Liver (tissue), 9 donors: ENCODE results near the gene MNAT1. TPM values are rescaled to one million over a fixed set of nuclear protein-coding genes. Genes with fewer than 3 reads are reported as not detected.

Experiments used
- DNase-seq: peaks from one replicate; pipeline ENCODE4 v3.0.0-alpha.2; 2017; ENCODE audit warnings: low spot score
- H3K27ac ChIP-seq, 2 donors: one replicate each; pipeline ENCODE4 v1.7.0; 2013; ENCODE audit warnings: inconsistent platforms in 2 of 2, low read length in 2 of 2, control low read depth in 1 of 2, low read depth in 1 of 2, mild to moderate bottlenecking in 1 of 2
- H3K27me3 ChIP-seq, 4 donors: one replicate each; pipeline versions ENCODE4 v1.6.1 to v1.7.0; 2013; ENCODE audit warnings: low read length in 3 of 4, inconsistent platforms in 1 of 4, mild to moderate bottlenecking in 1 of 4, moderate library complexity in 1 of 4; ENCODE audit not compliant: control insufficient read depth in 4 of 4, insufficient read depth in 4 of 4
- H3K36me3 ChIP-seq, 4 donors: one replicate each; pipeline versions ENCODE4 v1.6.1 to v1.7.0; 2013; ENCODE audit warnings: low read length in 3 of 4, mild to moderate bottlenecking in 3 of 4, low read depth in 1 of 4, moderate library complexity in 1 of 4; ENCODE audit not compliant: control insufficient read depth in 4 of 4, insufficient read depth in 3 of 4
- H3K4me1 ChIP-seq, 4 donors: one replicate each; pipeline versions ENCODE4 v1.6.1 to v1.7.0; 2013; ENCODE audit warnings: low read length in 3 of 4, mild to moderate bottlenecking in 3 of 4, moderate library complexity in 1 of 4; ENCODE audit not compliant: control insufficient read depth in 4 of 4, insufficient read depth in 4 of 4
- H3K4me3 ChIP-seq, 3 donors: one replicate each; pipeline versions ENCODE4 v1.6.1 to v1.7.0; 2013; ENCODE audit warnings: low read length in 3 of 3, control low read depth in 1 of 3, low read depth in 1 of 3, mild to moderate bottlenecking in 1 of 3
- H3K9ac ChIP-seq, 2 donors: one replicate each; pipeline ENCODE4 v1.7.0; 2013; ENCODE audit warnings: low read length in 2 of 2, mild to moderate bottlenecking in 2 of 2, moderate library complexity in 2 of 2, control low read depth in 1 of 2, low read depth in 1 of 2
- H3K9me3 ChIP-seq, 4 donors: one replicate each; pipeline versions ENCODE4 v1.6.1 to v1.7.0; 2013; ENCODE audit warnings: low read length in 3 of 4; ENCODE audit not compliant: control insufficient read depth in 4 of 4
- EGR1 ChIP-seq, 2 donors: IDR thresholded peaks; 2 replicates each; pipeline ENCODE4 v1.6.1; 2016 to 2018; ENCODE audit warnings: antibody characterized with exemption in 2 of 2, low read depth in 2 of 2
- FOXA1 ChIP-seq: IDR thresholded peaks from 2 replicates; pipeline ENCODE4 v1.6.1; 2016; ENCODE audit warnings: antibody characterized with exemption
- FOXA2 ChIP-seq: IDR thresholded peaks from 2 replicates; pipeline ENCODE4 v1.6.1; 2016; ENCODE audit warnings: antibody characterized with exemption
- GABPA ChIP-seq, 2 donors: IDR thresholded peaks in 1 of 2; conservative IDR thresholded peaks in 1 of 2; 2 replicates each; pipeline ENCODE4 v1.6.1; 2016; ENCODE audit warnings: antibody characterized with exemption in 2 of 2, mild to moderate bottlenecking in 1 of 2, moderate library complexity in 1 of 2
- HNF4A ChIP-seq, 2 donors: conservative IDR thresholded peaks; 2 replicates each; pipeline ENCODE4 v1.6.1; 2016; ENCODE audit warnings: antibody characterized with exemption in 2 of 2, mild to moderate bottlenecking in 2 of 2
- HNF4G ChIP-seq: IDR thresholded peaks from 2 replicates; pipeline ENCODE4 v1.6.1; 2016; ENCODE audit warnings: antibody characterized with exemption
- NR2F2 ChIP-seq: IDR thresholded peaks from 2 replicates; pipeline ENCODE4 v1.6.1; 2016; ENCODE audit warnings: antibody characterized with exemption
- RAD21 ChIP-seq, 2 donors: IDR thresholded peaks; 2 replicates each; pipeline ENCODE4 v1.6.1; 2016; ENCODE audit warnings: antibody characterized with exemption in 2 of 2, mild to moderate bottlenecking in 2 of 2
- RXRA ChIP-seq, 2 donors: IDR thresholded peaks; 2 replicates each; pipeline ENCODE4 v1.6.1; 2017 to 2018; ENCODE audit warnings: antibody characterized with exemption in 2 of 2, mild to moderate bottlenecking in 1 of 2
- SP1 ChIP-seq: IDR thresholded peaks from 2 replicates; pipeline ENCODE4 v1.6.1; 2018; ENCODE audit warnings: antibody characterized with exemption, mild to moderate bottlenecking
- TAF1 ChIP-seq: conservative IDR thresholded peaks from 2 replicates; pipeline ENCODE4 v1.6.1; 2016; ENCODE audit warnings: antibody characterized with exemption, mild to moderate bottlenecking
- YY1 ChIP-seq: IDR thresholded peaks from 2 replicates; pipeline ENCODE4 v1.6.1; 2016; ENCODE audit warnings: antibody characterized with exemption, mild to moderate bottlenecking
- WGBS: extraction: QIAGEN DNeasy Blood & Tissue Kit; methylation state at CpG from one replicate; pipeline ENCODE4 v1.1.7; 2013; 5-methylcytosine and 5-hydroxymethylcytosine counted together
- polyA plus RNA-seq, 2 donors: library from polyadenylated mRNA; stranded (reverse) in 1 of 2; unstranded in 1 of 2; fragments of 200-250 nt in 1 of 2; fragments of >200 nt in 1 of 2; fragmentation: Nextera tagmentation in 1 of 2; extraction: Ambion mirVana in 1 of 2; gene quantifications; one replicate each; pipeline versions ENCODE4 v1.2.1 to v1.2.3, GENCODE V29; 2013 to 2015
- total RNA-seq, 2 donors: library from RNA; depleted of rRNA; stranded (reverse); fragments of >200 nt; gene quantifications; one replicate each; pipeline ENCODE4 v1.2.3, GENCODE V29; 2014
- TF ChIP-seq, protein P1 (sequence below): IDR thresholded peaks from 2 replicates; pipeline ENCODE4 v1.6.1; 2016; ENCODE audit warnings: antibody characterized with exemption
- TF ChIP-seq, protein P2 (sequence below): IDR thresholded peaks from 2 replicates; pipeline ENCODE4 v1.6.1; 2016; ENCODE audit warnings: antibody characterized with exemption
- TF ChIP-seq, protein P3 (sequence below): IDR thresholded peaks from 2 replicates; pipeline ENCODE4 v1.6.1; 2016; ENCODE audit warnings: antibody characterized with exemption, mild to moderate bottlenecking
- TF ChIP-seq, protein P4 (sequence below): fragments of 150-350 bp; IDR thresholded peaks from 2 replicates; pipeline ENCODE4 v1.5.1; 2017; ENCODE audit warnings: improper control_type of control experiment, low read depth, low read length; ENCODE audit not compliant: missing input control
- TF ChIP-seq, protein P5 (sequence below): IDR thresholded peaks from 2 replicates; pipeline ENCODE4 v1.6.1; 2016; ENCODE audit warnings: antibody characterized with exemption
- donor health status: healthy.
- donor health status: healthy.
- donor health status: healthy.
- donor health status: healthy.
- donor health status: healthy.

The MNAT1 gene
- total and polyA plus RNA-seq, 4 donors: 8.9 to 18.5 (median 14.6) TPM

DNA sequence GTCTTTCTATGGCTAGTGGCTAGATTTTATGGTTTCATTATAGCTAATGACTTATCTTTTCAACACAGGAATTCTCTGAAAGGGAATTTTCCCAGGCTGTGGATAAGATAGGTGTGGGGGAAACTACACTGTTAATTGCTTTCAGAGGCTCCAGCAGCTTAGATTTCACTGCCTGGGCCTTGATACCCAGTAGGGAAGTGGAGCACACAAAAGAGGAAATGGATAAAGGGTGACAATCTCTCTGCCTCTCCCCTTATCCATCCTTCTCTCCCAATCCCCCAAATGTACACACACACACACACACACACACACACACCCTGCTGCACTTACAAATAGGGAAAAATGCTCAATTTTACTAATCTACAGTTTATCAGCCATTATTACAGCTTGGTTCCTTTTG lies 29.5 kb upstream of the MNAT1 start:
- DNase-seq: no peak
- H3K27me3 ChIP-seq: peaks cover 0 to 2% (median 0%) of the 10 kb centered on the region in 4 donors
- H3K36me3 ChIP-seq: no peaks in the 10 kb centered on the region
- no peaks in the 10 kb centered on the region for H3K4me1 ChIP-seq
- H3K9ac ChIP-seq: no peak overlapping the region
- no peak overlapping the region for H3K4me3 ChIP-seq
- TF ChIP-seq, protein P1, sequence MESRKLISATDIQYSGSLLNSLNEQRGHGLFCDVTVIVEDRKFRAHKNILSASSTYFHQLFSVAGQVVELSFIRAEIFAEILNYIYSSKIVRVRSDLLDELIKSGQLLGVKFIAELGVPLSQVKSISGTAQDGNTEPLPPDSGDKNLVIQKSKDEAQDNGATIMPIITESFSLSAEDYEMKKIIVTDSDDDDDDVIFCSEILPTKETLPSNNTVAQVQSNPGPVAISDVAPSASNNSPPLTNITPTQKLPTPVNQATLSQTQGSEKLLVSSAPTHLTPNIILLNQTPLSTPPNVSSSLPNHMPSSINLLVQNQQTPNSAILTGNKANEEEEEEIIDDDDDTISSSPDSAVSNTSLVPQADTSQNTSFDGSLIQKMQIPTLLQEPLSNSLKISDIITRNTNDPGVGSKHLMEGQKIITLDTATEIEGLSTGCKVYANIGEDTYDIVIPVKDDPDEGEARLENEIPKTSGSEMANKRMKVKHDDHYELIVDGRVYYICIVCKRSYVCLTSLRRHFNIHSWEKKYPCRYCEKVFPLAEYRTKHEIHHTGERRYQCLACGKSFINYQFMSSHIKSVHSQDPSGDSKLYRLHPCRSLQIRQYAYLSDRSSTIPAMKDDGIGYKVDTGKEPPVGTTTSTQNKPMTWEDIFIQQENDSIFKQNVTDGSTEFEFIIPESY: no peak
- no peak for TF ChIP-seq TAF1
- TF ChIP-seq, protein P2, sequence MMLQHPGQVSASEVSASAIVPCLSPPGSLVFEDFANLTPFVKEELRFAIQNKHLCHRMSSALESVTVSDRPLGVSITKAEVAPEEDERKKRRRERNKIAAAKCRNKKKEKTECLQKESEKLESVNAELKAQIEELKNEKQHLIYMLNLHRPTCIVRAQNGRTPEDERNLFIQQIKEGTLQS: no peak
- no peak for TF ChIP-seq HNF4A (conservative IDR thresholded peaks at IDR 0.05)
- TF ChIP-seq EGR1 (IDR thresholded peaks at IDR 0.05; ENCODE audit: low read depth in 2 of 2): no peak
- TF ChIP-seq RXRA (IDR thresholded peaks at IDR 0.05): no peak
- TF ChIP-seq, protein P3, sequence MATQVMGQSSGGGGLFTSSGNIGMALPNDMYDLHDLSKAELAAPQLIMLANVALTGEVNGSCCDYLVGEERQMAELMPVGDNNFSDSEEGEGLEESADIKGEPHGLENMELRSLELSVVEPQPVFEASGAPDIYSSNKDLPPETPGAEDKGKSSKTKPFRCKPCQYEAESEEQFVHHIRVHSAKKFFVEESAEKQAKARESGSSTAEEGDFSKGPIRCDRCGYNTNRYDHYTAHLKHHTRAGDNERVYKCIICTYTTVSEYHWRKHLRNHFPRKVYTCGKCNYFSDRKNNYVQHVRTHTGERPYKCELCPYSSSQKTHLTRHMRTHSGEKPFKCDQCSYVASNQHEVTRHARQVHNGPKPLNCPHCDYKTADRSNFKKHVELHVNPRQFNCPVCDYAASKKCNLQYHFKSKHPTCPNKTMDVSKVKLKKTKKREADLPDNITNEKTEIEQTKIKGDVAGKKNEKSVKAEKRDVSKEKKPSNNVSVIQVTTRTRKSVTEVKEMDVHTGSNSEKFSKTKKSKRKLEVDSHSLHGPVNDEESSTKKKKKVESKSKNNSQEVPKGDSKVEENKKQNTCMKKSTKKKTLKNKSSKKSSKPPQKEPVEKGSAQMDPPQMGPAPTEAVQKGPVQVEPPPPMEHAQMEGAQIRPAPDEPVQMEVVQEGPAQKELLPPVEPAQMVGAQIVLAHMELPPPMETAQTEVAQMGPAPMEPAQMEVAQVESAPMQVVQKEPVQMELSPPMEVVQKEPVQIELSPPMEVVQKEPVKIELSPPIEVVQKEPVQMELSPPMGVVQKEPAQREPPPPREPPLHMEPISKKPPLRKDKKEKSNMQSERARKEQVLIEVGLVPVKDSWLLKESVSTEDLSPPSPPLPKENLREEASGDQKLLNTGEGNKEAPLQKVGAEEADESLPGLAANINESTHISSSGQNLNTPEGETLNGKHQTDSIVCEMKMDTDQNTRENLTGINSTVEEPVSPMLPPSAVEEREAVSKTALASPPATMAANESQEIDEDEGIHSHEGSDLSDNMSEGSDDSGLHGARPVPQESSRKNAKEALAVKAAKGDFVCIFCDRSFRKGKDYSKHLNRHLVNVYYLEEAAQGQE: no peak
- TF ChIP-seq HNF4G: no peak
- TF ChIP-seq GABPA (IDR thresholded peaks at IDR 0.05 in 1 of 2, conservative IDR thresholded peaks at IDR 0.05 in 1 of 2): no peak
- no peak for TF ChIP-seq RAD21 (IDR thresholded peaks at IDR 0.05)
- no peak for TF ChIP-seq YY1
- TF ChIP-seq NR2F2: no peak
- TF ChIP-seq, protein P4, sequence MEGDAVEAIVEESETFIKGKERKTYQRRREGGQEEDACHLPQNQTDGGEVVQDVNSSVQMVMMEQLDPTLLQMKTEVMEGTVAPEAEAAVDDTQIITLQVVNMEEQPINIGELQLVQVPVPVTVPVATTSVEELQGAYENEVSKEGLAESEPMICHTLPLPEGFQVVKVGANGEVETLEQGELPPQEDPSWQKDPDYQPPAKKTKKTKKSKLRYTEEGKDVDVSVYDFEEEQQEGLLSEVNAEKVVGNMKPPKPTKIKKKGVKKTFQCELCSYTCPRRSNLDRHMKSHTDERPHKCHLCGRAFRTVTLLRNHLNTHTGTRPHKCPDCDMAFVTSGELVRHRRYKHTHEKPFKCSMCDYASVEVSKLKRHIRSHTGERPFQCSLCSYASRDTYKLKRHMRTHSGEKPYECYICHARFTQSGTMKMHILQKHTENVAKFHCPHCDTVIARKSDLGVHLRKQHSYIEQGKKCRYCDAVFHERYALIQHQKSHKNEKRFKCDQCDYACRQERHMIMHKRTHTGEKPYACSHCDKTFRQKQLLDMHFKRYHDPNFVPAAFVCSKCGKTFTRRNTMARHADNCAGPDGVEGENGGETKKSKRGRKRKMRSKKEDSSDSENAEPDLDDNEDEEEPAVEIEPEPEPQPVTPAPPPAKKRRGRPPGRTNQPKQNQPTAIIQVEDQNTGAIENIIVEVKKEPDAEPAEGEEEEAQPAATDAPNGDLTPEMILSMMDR: no peak
- TF ChIP-seq FOXA2: no peak
- TF ChIP-seq, protein P5, sequence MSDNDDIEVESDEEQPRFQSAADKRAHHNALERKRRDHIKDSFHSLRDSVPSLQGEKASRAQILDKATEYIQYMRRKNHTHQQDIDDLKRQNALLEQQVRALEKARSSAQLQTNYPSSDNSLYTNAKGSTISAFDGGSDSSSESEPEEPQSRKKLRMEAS: no peak
- TF ChIP-seq FOXA1: no peak
- H3K27ac ChIP-seq: no peak overlapping the region
- H3K9me3 ChIP-seq: peaks cover 0 to 7% (median 1%) of the 10 kb centered on the region in 4 donors

DNA sequence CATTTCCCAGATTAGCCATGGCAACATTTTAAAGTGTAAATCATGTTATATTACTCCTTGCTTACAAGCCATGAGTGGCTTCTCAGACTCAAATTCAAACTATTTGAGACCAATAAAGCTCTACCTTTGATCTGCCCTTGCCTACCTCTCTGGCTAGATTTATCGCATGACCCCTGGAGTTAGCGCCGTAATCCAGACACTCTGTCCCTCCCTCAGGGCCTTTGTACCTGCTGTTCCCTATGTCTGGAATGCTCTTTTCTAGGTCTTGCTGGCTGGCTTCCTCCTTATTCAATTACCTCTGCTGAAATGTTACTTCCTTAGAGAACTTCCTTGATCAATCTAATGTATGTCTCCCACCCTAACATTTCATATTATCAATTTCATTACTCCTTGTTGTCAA lies 26.7 kb upstream of the MNAT1 start:
- no peak for DNase-seq
- H3K36me3 ChIP-seq: no peaks in the 10 kb centered on the region
- H3K27ac ChIP-seq: no peak overlapping the region
- WGBS: 96% methylated on average over 3 of the region's 3 CpGs
- H3K4me1 ChIP-seq: no peaks in the 10 kb centered on the region
- no peak for TF ChIP-seq SP1
- H3K9me3 ChIP-seq: no peaks in the 10 kb centered on the region
- H3K9ac ChIP-seq: no peak overlapping the region
- H3K27me3 ChIP-seq: peaks cover 0 to 2% (median 0%) of the 10 kb centered on the region in 4 donors
- H3K4me3 ChIP-seq: no peak overlapping the region
